ENCODE measurements around the gene ENHO. TPM values are rescaled to one million over a fixed set of nuclear protein-coding genes. Genes with fewer than 3 reads are reported as not detected.

Gene ENHO
- total RNA-seq, 6 donors from 2014 or later, result 0.40 to 1.4 (median 0.71) TPM; not detected in 3

DNA sequence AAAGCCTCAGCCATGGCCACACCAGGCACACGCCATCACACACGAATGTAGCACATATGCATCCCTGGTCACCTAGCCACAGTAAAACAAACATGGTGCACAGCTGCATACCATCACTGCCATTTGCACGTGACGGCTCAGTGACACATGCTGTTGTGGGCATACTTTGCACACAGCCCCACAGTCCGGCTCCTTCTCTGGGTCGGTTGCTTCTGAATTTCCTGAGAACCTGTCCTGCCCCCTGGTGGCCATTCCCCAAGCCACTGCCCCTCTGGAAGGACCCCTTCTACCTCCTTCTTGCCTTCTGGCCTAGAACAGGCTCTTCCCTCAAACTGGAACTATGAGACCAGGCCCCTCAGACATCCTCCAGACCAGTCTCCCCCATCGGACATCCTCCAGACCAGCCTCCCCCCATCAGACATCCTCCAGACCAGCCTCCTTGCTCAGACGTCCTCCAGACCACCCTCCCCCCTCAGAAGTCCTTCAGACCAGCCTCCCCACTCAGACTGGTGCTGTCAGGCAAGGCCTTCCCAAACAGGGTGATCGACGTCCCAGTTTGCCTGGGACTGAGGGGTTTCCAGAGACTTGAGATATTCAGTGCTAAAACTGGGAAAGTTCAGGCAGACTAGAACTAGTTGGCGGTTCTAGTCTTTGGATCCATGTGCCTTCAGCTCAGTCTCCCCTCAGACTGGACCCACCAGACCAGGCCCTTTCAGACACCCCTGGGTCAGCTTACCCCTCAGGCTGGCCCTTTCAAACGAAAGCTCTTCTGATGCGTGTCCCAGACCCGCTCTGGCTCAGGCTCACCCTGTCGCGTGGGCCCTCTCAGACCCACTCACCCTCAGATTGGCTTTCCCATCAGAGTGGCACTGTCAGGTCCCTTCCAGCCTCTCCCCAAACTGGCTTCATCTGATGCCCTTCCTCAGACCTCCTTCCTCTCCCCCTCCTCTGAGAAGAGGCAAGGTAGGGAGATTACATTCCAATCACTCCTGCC, 24.3 kb upstream of the ENHO start:
- WGBS, 2 donors, result 51 to 67% methylated on average over 14 to 16 of the region's 16 CpGs
- H3K27ac ChIP-seq, result no peak overlapping the region
- no peaks in the 10 kb centered on the region for H3K27me3 ChIP-seq
- no peaks in the 10 kb centered on the region for H3K9me3 ChIP-seq
- TF ChIP-seq POLR2A (IDR thresholded peaks at IDR 0.05) (no peak), POLR2AphosphoS5 (IDR thresholded peaks at IDR 0.05) (no peak), EP300 (IDR thresholded peaks at IDR 0.05) (no peak)
- TF ChIP-seq, protein P1, sequence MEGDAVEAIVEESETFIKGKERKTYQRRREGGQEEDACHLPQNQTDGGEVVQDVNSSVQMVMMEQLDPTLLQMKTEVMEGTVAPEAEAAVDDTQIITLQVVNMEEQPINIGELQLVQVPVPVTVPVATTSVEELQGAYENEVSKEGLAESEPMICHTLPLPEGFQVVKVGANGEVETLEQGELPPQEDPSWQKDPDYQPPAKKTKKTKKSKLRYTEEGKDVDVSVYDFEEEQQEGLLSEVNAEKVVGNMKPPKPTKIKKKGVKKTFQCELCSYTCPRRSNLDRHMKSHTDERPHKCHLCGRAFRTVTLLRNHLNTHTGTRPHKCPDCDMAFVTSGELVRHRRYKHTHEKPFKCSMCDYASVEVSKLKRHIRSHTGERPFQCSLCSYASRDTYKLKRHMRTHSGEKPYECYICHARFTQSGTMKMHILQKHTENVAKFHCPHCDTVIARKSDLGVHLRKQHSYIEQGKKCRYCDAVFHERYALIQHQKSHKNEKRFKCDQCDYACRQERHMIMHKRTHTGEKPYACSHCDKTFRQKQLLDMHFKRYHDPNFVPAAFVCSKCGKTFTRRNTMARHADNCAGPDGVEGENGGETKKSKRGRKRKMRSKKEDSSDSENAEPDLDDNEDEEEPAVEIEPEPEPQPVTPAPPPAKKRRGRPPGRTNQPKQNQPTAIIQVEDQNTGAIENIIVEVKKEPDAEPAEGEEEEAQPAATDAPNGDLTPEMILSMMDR (IDR thresholded peaks at IDR 0.05), result peak; percentile 43 to 77 (median 56)
- ATAC-seq (ENCODE audit: low FRiP score in 2 of 2), result peak; percentile 64 to 66
- no peak overlapping the region for H3K4me3 ChIP-seq
- H3K36me3 ChIP-seq, result no peaks in the 10 kb centered on the region
- peak in 1 of 2 donors; percentile 48 for DNase-seq
- H3K4me1 ChIP-seq, result peaks cover 0 to 6% (median 2%) of the 10 kb centered on the region in 4 donors

DNA sequence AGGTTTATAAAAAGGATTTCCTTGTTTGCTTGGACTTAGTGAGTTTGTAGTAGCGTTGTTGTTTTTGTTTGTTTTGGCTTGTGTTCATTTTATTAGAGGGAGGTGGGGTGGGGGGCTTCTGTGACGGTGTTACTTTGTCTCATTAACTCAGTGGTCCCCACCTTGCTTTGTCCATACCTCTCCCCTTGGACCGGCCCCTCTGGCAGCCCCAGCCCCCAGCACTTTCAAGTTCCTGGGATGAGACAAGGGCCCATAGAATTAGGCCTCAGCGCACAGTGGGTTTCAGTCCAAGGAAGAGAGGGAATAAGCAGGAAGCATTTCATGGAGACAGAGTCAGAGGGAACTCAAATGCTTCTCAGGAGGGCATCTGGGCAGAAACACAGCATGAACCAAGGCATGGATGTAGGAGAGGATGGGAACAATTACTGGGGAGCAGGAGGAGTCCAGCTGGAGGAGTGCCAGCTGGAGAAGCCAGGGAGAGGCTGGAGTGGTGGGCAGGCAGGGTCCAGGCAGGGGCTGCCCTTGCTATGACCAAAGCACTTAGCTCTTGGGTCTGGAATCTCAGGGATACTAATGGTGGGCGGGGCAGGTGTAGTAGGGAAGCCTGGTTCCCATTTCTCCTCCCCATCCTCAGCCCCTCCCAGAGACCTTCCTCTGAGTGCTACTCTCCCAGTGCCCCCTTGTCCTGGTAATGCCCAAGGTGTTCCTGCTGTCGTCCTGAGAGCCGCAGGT, 23.5 kb upstream of the ENHO start:
- Histone ChIP-seq H3K27ac (no peak overlapping the region), H3K9me3 (no peaks in the 10 kb centered on the region), H3K4me3 (no peak overlapping the region), H3K4me1 (peaks cover 0 to 6% (median 2%) of the 10 kb centered on the region in 4 donors), H3K27me3 (no peaks in the 10 kb centered on the region), H3K36me3 (no peaks in the 10 kb centered on the region)
- WGBS, 2 donors, result 65 to 76% methylated on average over 5 to 7 of the region's 7 CpGs
- DNase-seq, result no peak
- ATAC-seq (ENCODE audit: low FRiP score in 2 of 2), result no peak
- TF ChIP-seq, protein P1 (IDR thresholded peaks at IDR 0.05), result no peak
- TF ChIP-seq POLR2A (IDR thresholded peaks at IDR 0.05) (no peak), EP300 (IDR thresholded peaks at IDR 0.05) (no peak), POLR2AphosphoS5 (IDR thresholded peaks at IDR 0.05) (no peak)

DNA sequence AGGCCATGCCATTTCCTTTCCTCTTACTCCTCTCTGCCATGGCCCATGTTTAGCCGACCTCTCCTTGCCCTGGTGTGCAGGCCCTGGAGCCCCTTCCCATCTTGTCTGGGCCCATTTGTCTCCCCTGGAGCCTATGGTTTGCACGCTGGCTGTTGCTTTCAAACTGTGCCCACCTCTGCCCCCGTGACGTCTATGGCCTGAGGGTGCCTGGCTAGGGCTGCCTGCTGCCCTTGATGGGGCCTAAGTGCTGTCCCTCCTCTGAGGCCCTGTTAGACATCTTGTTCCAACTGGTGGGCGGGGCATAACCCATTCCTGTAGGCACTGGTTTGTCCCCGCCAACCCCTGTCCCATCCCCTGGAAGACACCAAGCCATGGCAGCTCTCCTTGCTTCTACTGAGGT, 22.7 kb upstream of the ENHO start:
- H3K36me3 ChIP-seq, result no peaks in the 10 kb centered on the region
- no peak for ATAC-seq (ENCODE audit: low FRiP score in 2 of 2)
- TF ChIP-seq POLR2A (IDR thresholded peaks at IDR 0.05) (no peak), EP300 (IDR thresholded peaks at IDR 0.05) (no peak), POLR2AphosphoS5 (IDR thresholded peaks at IDR 0.05) (no peak)
- TF ChIP-seq, protein P1 (IDR thresholded peaks at IDR 0.05), result no peak
- no peak overlapping the region for H3K27ac ChIP-seq
- peaks cover 0 to 6% (median 2%) of the 10 kb centered on the region in 4 donors for H3K4me1 ChIP-seq
- no peak for DNase-seq
- WGBS, 2 donors, result 84 to 86% methylated on average over 6 of the region's 6 CpGs
- H3K27me3 ChIP-seq, result no peaks in the 10 kb centered on the region
- no peak overlapping the region for H3K4me3 ChIP-seq
- H3K9me3 ChIP-seq, result no peaks in the 10 kb centered on the region

DNA sequence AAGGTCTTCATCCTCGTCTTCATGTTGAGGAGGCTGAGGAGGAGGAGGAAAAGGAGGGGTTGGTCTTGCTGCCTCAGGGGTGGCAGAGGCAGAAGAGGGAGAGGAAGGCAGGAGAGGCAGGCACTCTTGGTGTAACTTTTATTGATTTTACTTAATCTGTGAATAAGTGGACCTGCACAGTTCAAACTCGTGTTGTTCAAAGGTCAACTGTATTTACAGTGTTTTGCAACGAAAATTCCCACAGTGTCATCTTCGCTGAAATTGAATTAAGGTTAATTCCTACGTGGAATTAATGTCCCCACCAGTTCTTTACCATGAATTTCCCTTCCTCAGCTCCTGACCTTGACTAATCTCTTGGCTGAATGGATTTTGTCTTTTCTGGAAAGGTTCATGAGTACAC, 21.2 kb upstream of the ENHO start:
- TF ChIP-seq, protein P1 (IDR thresholded peaks at IDR 0.05), result no peak
- TF ChIP-seq EP300 (IDR thresholded peaks at IDR 0.05) (no peak), POLR2AphosphoS5 (IDR thresholded peaks at IDR 0.05) (no peak), POLR2A (IDR thresholded peaks at IDR 0.05) (no peak)
- Histone ChIP-seq H3K36me3 (no peaks in the 10 kb centered on the region), H3K4me1 (peaks cover 0 to 6% (median 2%) of the 10 kb centered on the region in 4 donors)

More for the DNA sequence above, 21.2 kb upstream of the ENHO start:
- 55 to 56% methylated on average over 5 of the region's 5 CpGs for WGBS, 2 donors
- H3K4me3 ChIP-seq, result no peak overlapping the region
- H3K27me3 ChIP-seq, result no peaks in the 10 kb centered on the region
- H3K9me3 ChIP-seq, result no peaks in the 10 kb centered on the region
- no peak overlapping the region for H3K27ac ChIP-seq
- DNase-seq, result no peak
- ATAC-seq (ENCODE audit: low FRiP score in 2 of 2), result no peak

All from upper lobe of left lung (tissue), 6 donors.